ENCODE results near the gene NHERF2. TPM values are rescaled to one million over a fixed set of nuclear protein-coding genes. Genes with fewer than 3 reads are reported as not detected.

Gene NHERF2
- total RNA-seq, 1 experiment from 2014 or later: 104 TPM

DNA sequence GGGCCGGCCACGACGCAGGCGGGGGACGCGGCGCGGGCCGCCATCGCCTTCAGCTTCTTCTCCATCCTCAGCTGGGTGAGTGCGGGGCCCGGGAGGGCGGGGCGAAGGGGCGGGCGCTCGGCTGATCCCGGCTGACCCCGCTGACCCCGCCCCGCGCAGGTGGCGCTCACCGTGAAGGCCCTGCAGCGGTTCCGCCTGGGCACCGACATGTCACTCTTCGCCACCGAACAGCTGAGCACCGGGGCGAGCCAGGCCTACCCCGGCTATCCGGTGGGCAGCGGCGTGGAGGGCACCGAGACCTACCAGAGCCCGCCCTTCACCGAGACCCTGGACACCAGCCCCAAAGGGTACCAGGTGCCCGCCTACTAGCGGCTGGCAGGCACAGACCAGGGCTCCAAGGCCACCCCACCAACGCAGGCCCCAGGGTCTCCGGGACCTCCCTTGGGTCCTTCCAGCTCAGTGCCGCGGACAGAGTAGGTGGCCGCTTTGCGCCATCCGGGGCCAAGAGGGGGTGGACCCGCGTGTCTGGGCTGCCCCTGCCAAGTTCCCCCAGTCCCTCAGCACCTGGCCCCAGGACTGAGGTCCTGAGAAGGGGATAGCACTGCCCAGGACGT is 33.9 kb upstream of the NHERF2 start:
- Histone ChIP-seq H3K36me3 (ENCODE audit: low read depth) (no peaks in the 10 kb centered on the region), H3K9me2 (ENCODE audit: insufficient read depth) (no peaks in the 10 kb centered on the region), H3K27me3 (ENCODE audit: insufficient read depth, low read depth) (no peaks in the 10 kb centered on the region), H3K4me1 (replicated peaks; ENCODE audit: insufficient read depth) (peaks cover 30% of the 10 kb centered on the region), H3K4me2 (no peak overlapping the region), H3K27ac (no peak overlapping the region), H3K4me3 (no peak overlapping the region), H3F3A (ENCODE audit: insufficient read depth, low read depth) (peaks cover 68% of the 10 kb centered on the region), H3K9me3 (ENCODE audit: insufficient read depth, low read depth) (no peaks in the 10 kb centered on the region), H3K79me2 (ENCODE audit: low read depth) (no peaks in the 10 kb centered on the region), H2AFZ (no peak overlapping the region), H4K20me1 (ENCODE audit: insufficient read depth) (no peaks in the 10 kb centered on the region)
- no TSS peak for BruUV-seq (replicated peaks)
- ChIA-PET POLR2A (ENCODE audit: unreplicated experiment) (interaction anchor here (0.6 kb wide), 3 partner anchors 43 to 95 kb away, joined by 3 to 14 read pairs (median 4); no protein-coding TSS in a partner anchor), CTCF (interaction anchor here (0.6 kb wide), 1 partner anchor 30 kb away, joined by 3 read pairs; no protein-coding TSS in a partner anchor)
- DNase-seq: no peak
- intact Hi-C loops (cut with micrococcal nuclease; ENCODE audit: unreplicated experiment): no loop called here
- TF ChIP-seq, protein P1, sequence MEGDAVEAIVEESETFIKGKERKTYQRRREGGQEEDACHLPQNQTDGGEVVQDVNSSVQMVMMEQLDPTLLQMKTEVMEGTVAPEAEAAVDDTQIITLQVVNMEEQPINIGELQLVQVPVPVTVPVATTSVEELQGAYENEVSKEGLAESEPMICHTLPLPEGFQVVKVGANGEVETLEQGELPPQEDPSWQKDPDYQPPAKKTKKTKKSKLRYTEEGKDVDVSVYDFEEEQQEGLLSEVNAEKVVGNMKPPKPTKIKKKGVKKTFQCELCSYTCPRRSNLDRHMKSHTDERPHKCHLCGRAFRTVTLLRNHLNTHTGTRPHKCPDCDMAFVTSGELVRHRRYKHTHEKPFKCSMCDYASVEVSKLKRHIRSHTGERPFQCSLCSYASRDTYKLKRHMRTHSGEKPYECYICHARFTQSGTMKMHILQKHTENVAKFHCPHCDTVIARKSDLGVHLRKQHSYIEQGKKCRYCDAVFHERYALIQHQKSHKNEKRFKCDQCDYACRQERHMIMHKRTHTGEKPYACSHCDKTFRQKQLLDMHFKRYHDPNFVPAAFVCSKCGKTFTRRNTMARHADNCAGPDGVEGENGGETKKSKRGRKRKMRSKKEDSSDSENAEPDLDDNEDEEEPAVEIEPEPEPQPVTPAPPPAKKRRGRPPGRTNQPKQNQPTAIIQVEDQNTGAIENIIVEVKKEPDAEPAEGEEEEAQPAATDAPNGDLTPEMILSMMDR (conservative IDR thresholded peaks at IDR 0.05): no peak
- no peak for TF ChIP-seq EZH2 (IDR thresholded peaks at IDR 0.05; ENCODE audit: low read depth)

DNA sequence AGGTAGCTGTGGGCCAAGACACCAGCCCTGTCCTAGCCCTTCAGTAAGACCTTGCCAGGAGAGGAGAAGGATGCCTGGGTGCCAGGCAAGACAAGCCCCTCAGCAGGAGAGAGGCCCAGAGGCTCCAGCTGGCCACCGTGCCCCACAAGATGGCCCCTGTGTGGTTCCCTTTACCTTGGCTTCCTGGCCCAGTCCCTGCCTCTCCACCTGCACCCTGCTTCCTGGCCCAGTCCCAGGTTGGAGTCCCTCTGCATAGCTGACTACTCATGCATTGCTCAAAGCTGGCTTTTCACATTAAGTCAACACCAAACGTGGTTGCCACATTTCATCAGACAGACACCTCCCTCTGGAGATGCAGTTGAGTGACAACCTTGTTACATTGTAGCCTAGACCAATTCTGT is 33.0 kb upstream of the NHERF2 start:
- peak overlapping the region; percentile 45; the same call in 1 of the 2 replicates for H3K27ac ChIP-seq
- ChIA-PET CTCF (no interaction called here), POLR2A (ENCODE audit: unreplicated experiment) (interaction anchor here (0.5 kb wide), 1 partner anchor 15 kb away, joined by 5 read pairs; no protein-coding TSS in a partner anchor)
- DNase-seq: peak in 1 of 2 experiments; percentile 81
- intact Hi-C loops (cut with micrococcal nuclease; ENCODE audit: unreplicated experiment): no loop called here
- no TSS peak for BruUV-seq (replicated peaks)
- peaks cover 59% of the 10 kb centered on the region for H3F3A ChIP-seq (ENCODE audit: insufficient read depth, low read depth)
- no peak overlapping the region for H3K4me3 ChIP-seq
- no peaks in the 10 kb centered on the region for H3K9me2 ChIP-seq (ENCODE audit: insufficient read depth)
- no peak overlapping the region for H2AFZ ChIP-seq
- no peaks in the 10 kb centered on the region for H3K79me2 ChIP-seq (ENCODE audit: low read depth)
- no peaks in the 10 kb centered on the region for H3K27me3 ChIP-seq (ENCODE audit: insufficient read depth, low read depth)
- no peaks in the 10 kb centered on the region for H4K20me1 ChIP-seq (ENCODE audit: insufficient read depth)
- H3K4me1 ChIP-seq (replicated peaks; ENCODE audit: insufficient read depth): peaks cover 26% of the 10 kb centered on the region
- H3K4me2 ChIP-seq: peak overlapping the region; percentile 5
- H3K36me3 ChIP-seq (ENCODE audit: low read depth): no peaks in the 10 kb centered on the region
- H3K9me3 ChIP-seq (ENCODE audit: insufficient read depth, low read depth): no peaks in the 10 kb centered on the region
- TF ChIP-seq EZH2 (IDR thresholded peaks at IDR 0.05; ENCODE audit: low read depth): no peak
- TF ChIP-seq, protein P1 (conservative IDR thresholded peaks at IDR 0.05): no peak

DNA sequence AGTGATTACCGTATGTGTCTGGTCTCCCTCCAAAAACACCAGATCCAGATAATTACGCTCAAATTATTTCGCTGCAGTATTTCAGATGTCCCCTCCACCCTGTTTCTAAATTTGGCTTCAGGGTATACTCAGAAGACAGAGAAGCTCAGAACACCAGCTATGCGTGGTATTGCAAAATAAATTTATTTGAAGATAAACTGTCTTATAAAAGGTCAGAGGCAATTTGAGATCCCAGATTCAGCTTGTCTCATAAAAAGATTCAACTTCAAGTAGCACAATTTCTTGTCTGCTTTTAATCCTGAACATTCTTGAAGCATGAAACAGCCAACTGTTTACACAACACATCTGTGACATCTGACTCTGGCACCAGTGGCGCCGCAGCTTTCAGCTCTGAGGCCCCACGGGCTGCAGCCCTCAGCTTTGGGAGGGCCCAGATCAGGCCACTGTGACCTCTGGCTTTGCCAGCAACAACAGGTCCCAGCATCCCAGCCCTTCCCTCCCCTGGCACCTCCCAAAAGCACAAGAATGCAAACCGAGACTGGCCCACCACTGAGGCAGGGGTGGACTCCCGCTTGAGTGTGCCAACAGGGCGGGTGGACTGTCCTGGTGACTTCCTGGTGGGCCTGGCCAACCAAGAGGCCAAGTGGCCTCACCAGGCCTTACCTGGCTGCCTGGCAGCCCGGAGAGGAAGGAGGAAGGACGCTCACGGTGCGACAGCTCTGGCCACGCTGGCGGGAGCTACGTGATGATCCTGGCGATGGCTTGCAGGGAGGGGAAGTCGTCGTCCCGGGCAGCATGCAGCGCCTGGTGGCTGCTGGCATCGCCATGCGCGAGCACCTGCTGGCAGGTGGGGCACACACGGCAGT is 29.0 kb upstream of the NHERF2 start:
- H3F3A ChIP-seq (ENCODE audit: insufficient read depth, low read depth): peaks cover 38% of the 10 kb centered on the region
- no peaks in the 10 kb centered on the region for H3K9me2 ChIP-seq (ENCODE audit: insufficient read depth)
- no peak overlapping the region for H3K4me2 ChIP-seq
- no peak overlapping the region for H2AFZ ChIP-seq
- TF ChIP-seq EZH2 (IDR thresholded peaks at IDR 0.05; ENCODE audit: low read depth): no peak
- TF ChIP-seq, protein P1 (conservative IDR thresholded peaks at IDR 0.05): no peak
- POLR2A ChIA-PET (ENCODE audit: unreplicated experiment): interaction anchor here (0.6 kb wide), 1 partner anchor 218 kb away, joined by 4 read pairs; no protein-coding TSS in a partner anchor
- CTCF ChIA-PET: no interaction called here
- intact Hi-C loops (cut with micrococcal nuclease; ENCODE audit: unreplicated experiment): no loop called here
- TSS peak; percentile 18 for BruUV-seq (replicated peaks)
- peaks cover 3% of the 10 kb centered on the region; the same call in 1 of the 2 replicates for H4K20me1 ChIP-seq (ENCODE audit: insufficient read depth)
- no peak overlapping the region for H3K27ac ChIP-seq
- no peaks in the 10 kb centered on the region for H3K36me3 ChIP-seq (ENCODE audit: low read depth)
- no peaks in the 10 kb centered on the region for H3K27me3 ChIP-seq (ENCODE audit: insufficient read depth, low read depth)
- H3K9me3 ChIP-seq (ENCODE audit: insufficient read depth, low read depth): no peaks in the 10 kb centered on the region
- H3K4me1 ChIP-seq (replicated peaks; ENCODE audit: insufficient read depth): peaks cover 20% of the 10 kb centered on the region
- no peak for DNase-seq
- no peak overlapping the region for H3K4me3 ChIP-seq
- H3K79me2 ChIP-seq (ENCODE audit: low read depth): no peaks in the 10 kb centered on the region

All from PC-9 (cell line).